ENCODE results near the gene PTPRK.

DNA sequence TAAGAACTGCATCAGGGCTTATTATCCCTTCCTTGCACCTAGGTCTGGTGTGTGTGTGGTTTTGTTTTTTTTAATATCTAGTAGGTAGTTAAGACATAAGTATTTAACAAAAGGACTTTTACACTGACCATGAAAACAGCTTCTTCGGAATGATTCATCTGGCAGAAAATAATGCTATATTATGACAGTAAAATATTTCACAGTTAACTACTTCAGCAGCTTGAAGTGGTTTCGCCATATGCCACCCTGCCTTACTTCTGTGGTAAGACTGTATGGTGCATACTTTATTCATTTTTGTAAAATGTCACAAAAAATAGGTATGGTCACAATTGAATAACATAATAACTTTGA, 858 bp upstream of the PTPRK start:
- TF ChIP-seq CTCF (optimal IDR thresholded peaks at IDR 0.05 in 1 of 3, IDR thresholded peaks at IDR 0.05 in 1 of 3, conservative IDR thresholded peaks at IDR 0.05 in 1 of 3; ENCODE audit: extremely low read depth in 1 of 3, insufficient read depth in 2 of 3, low read length in 3 of 3): no peak
- TF ChIP-seq EZH2 (IDR thresholded peaks at IDR 0.05; ENCODE audit: low read length): no peak

All from keratinocyte (primary cell).